KOPT-K1 (cell line): ENCODE data around the gene SYT1.

Experiments
- H3K27ac ChIP-seq: fragments of 200-600 bp; sonication (generic); 2 replicates; pipeline ENCODE4 v1.5.1; 2016; ENCODE audit warnings: antibody characterized with exemption, mild to moderate bottlenecking, low read depth, low read length; ENCODE audit not compliant: poor library complexity, severe bottlenecking
- H3K36me3 ChIP-seq: fragments of 200-600 bp; sonication (generic); 2 replicates; pipeline ENCODE4 v1.5.1; 2017; ENCODE audit warnings: antibody characterized with exemption, mild to moderate bottlenecking, low read length, moderate library complexity; ENCODE audit not compliant: insufficient read depth
- H3K9me3 ChIP-seq: fragments of 200-600 bp; sonication (generic); 2 replicates; pipeline ENCODE4 v1.5.1; 2017; ENCODE audit warnings: antibody characterized with exemption, low read length, mild to moderate bottlenecking; ENCODE audit not compliant: insufficient read depth, poor library complexity, severe bottlenecking

Gene SYT1

DNA sequence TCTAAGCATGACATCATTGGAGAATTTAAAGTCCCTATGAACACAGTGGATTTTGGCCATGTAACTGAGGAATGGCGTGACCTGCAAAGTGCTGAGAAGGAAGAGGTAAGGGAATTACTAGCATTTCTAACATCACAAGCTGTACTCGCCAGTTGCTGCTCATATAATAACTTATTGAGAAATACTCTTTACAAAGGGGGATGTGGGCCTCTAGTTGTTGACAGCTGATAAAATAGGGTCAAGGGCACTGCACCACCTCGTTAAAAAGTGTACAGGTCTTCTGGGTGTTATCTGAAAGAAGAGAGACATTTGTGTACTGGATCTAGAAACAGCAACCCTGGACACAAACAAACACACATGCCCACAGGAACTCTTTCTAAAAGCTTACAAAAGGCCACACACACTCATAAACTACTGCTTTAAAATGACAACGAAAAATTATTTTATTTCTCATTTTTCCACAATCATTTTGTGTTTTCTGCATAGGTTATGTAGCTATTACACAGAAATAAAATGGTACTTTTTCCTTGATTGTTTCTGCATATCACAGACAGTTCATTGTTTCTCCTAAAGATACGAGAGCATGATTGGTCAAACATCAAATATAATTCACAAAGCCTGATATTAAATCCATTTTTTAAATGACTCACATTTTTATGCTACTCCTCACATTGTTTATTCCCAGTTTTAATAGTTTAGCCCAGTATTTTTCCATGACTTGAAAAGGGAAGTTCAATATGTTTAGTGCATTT is 435.0 kb downstream of the SYT1 start:
- no peak overlapping the region for H3K27ac ChIP-seq
- no peaks in the 10 kb centered on the region for H3K9me3 ChIP-seq
- H3K36me3 ChIP-seq, result peaks cover 23% of the 10 kb centered on the region; the same call in 1 of the 2 replicates

GRCh38 chr12:79300199-79300568 is 435.6 kb downstream of the SYT1 start:
- Histone ChIP-seq H3K27ac (no peak overlapping the region), H3K36me3 (peaks cover 23% of the 10 kb centered on the region; the same call in 1 of the 2 replicates), H3K9me3 (no peaks in the 10 kb centered on the region)

DNA sequence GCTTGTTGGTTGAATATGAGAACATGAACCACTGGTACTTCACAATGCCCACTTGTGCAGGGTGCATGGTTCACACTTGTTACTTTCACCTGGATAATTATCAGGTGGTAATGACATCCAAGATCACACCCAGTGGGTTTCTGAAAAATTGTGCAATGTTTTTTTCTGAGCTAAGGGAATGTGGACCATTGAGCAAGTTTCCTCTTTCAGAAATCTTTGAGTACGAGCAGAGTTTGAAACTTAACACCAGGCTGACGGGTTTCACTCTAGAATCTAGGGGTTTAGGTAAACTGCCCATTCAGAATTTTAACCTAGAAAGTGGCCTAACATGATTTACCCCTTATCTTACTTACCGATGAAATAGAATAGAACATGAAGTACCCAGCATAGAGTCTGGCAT is 436.6 kb downstream of the SYT1 start:
- H3K36me3 ChIP-seq, result peaks cover 21% of the 10 kb centered on the region; the same call in 1 of the 2 replicates
- no peaks in the 10 kb centered on the region for H3K9me3 ChIP-seq
- H3K27ac ChIP-seq, result no peak overlapping the region

DNA sequence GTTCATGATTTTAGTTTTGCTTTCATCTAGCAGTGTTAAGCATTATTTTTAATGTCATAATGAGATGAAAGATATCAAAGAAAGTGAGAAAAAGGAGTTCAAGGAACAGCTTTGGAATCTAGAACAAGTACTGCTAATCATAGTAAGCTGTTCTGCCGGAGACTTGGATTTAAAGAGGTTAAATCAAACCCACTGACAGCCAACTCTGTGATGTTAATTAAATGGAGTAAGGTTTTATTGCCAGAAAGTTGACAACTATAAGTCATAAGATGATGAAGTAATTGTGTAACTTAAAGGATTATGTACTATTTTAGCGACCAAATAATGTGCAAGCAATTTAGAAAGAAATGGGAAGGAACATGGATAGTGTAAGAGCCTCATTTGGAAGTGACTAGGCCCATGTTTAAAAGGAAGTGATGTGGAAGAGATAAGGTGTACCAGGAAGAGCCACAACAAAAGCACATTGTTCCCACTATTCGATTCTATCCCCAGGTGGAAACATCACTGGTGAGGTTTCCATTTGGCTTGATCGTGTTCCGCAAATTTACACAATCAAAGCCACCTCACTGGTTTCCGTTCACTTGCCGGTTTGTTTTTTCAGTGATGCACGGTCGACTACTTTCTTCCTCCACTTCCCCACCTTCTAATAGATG is 437.7 kb downstream of the SYT1 start:
- H3K9me3 ChIP-seq, result no peaks in the 10 kb centered on the region

DNA sequence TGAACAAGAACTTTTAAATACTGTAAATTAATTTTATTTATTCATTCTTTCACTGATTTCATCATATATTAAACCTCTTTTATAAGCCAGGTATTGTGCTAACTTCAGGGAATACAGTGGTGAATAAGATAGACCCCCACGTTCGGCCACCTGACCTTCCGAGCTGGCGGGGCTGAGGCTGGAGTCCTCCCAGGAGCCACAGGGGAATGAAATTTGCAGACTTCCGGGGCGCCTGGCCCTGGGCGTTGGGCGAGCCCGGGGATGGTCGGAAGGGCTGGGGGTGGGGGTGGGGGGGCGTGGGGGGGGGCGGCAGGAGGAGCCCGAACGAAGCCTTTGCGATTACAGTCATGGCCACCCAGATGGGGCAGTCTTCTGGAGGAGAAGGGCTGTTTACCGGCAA is 442.8 kb downstream of the SYT1 start:
- no peaks in the 10 kb centered on the region for H3K9me3 ChIP-seq
- no peaks in the 10 kb centered on the region for H3K36me3 ChIP-seq
- no peak overlapping the region for H3K27ac ChIP-seq

More for the DNA sequence above, 437.7 kb downstream of the SYT1 start:
- no peak overlapping the region for H3K27ac ChIP-seq
- H3K36me3 ChIP-seq, result peaks cover 12% of the 10 kb centered on the region; the same call in 1 of the 2 replicates

DNA sequence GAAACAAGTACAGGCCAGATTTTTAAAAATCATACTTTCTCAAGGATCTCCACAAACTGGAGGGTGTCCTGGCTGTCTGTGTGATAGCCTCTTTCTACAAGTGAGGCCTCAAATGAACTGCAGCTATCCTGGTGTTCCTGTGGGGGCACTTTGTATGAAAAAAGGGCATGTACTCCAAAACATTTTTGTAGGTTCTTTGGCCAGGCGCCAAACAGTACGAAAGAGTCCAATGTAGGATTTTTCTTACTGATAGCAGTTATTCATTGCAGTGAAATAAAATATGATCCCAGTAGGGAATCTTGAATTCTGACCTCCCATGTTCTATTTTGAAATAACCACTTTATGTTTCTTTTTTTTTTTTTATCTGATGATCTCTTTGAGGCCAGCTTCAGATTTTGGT is 444.5 kb downstream of the SYT1 start:
- Histone ChIP-seq H3K36me3 (no peaks in the 10 kb centered on the region), H3K9me3 (peaks cover under 1% of the 10 kb centered on the region), H3K27ac (no peak overlapping the region)

DNA sequence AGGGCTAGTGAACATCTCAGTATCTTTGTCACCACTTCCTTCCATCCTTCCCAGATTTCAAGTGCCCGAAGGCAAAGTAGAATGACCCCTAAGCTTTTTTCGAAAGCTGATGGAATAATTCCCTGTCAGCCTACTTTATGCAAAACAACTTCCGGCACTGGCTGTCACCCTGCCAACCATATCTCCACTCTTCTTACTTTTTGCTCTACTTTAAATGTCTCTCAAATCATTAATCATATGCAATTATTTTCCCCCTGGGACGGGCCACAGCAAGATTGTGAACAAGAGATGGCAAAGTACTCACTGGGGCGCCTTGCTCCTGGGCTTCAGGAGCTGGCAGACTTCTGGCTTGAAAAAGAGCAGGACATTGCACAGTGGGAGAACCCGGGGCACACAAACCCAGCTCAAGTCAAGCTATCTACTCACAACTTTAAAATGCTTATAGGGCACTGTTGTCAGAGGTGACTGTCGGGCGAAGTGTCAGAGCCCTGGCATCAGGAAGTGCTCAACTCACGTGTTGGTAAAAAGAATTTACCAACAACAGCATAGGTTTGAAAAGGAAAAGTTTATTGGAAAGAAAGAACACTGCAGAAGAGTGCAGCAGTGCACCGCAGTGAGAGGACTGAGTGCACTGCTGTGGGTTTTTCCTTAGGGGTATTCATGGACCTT is 452.7 kb downstream of the SYT1 start:
- Histone ChIP-seq H3K9me3 (peaks cover 10% of the 10 kb centered on the region), H3K36me3 (no peaks in the 10 kb centered on the region), H3K27ac (no peak overlapping the region)

DNA sequence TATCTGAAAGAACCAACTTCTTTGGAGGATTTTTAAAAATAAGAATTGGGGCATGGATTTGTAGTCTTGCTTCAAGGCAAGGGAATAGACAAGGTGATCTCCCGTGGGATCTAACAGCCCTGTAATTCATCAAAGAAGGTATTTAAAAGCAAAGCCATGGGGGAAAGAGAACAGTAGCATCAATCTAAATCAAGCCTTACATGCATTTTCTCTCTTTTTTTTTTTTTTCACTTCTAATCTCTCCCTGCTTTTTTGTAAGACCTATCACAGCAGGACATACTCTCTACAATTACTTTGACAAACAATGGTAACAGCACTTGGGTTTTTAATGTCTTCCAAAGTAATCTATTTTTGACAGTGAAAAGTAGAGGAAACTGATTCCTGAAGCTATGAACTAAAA is 458.3 kb downstream of the SYT1 start:
- H3K9me3 ChIP-seq, result no peaks in the 10 kb centered on the region
- H3K36me3 ChIP-seq, result no peaks in the 10 kb centered on the region
- H3K27ac ChIP-seq, result no peak overlapping the region

DNA sequence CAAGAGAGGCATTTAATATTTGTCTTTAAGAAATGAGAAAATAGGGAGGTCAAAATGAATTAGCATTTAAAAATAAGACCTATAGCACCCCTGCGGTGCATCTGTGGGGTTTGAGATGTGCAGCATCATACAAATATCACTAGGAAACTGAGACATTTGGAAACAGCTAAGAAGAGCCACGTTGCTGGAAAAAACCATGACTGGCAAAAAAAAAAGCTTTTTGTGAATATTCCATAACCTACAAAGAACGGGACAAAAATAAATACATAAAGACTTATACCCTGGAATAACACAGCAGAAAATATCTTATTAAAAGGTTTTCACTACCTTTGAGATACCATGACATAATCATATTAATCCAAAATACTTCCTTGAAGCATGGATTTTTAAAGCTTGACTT is 460.0 kb downstream of the SYT1 start:
- Histone ChIP-seq H3K36me3 (no peaks in the 10 kb centered on the region), H3K27ac (no peak overlapping the region), H3K9me3 (no peaks in the 10 kb centered on the region)

- H3K36me3 ChIP-seq, result no peaks in the 10 kb centered on the region
- H3K9me3 ChIP-seq, result no peaks in the 10 kb centered on the region
Observed at GRCh38 chr12:79326222-79326621, 461.6 kb downstream of the SYT1 start.

GRCh38 chr12:79326663-79327062 is 462.1 kb downstream of the SYT1 start:
- Histone ChIP-seq H3K27ac (no peak overlapping the region), H3K36me3 (no peaks in the 10 kb centered on the region), H3K9me3 (no peaks in the 10 kb centered on the region)

More at GRCh38 chr12:79326222-79326621, 461.6 kb downstream of the SYT1 start:
- no peak overlapping the region for H3K27ac ChIP-seq

DNA sequence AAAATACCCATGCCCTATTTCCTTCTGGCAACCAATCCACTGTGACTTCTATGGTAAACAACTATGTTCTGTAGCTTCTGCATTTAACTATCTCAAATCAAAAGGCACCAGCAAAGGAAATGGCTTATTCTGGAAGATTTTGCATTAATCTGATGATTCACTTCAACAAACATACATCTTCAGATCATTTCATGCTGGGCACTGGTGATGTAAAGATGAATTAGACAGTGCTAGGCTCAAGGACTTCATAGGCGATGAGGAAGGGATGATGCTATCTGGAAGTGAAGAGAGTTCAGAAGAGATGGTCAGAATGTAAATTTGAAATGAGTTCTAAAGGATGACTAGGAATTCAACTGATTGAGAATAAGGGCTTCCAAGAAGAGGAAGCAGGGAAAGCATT is 462.9 kb downstream of the SYT1 start:
- no peaks in the 10 kb centered on the region for H3K9me3 ChIP-seq
- H3K27ac ChIP-seq, result no peak overlapping the region
- H3K36me3 ChIP-seq, result no peaks in the 10 kb centered on the region

DNA sequence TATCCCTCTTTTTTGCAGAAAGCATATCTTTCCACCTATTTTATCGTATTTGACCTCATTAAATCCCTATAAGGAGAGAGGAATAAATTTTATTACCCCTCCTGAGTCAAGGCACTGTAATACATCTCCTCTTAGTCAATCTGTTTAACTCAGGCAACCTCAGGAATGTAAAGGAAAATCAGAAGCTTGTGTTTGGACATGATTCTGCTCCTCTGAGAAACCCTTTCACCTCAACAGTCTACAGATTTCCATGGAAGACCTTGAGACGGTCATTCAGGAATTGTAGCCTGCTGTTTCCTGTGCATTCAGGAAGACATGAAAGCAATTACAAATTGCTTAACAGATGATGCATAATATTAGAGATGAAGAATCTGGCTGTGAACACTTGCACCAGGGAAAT is 465.4 kb downstream of the SYT1 start:
- Histone ChIP-seq H3K9me3 (no peaks in the 10 kb centered on the region), H3K27ac (no peak overlapping the region), H3K36me3 (no peaks in the 10 kb centered on the region)

GRCh38 chr12:79331870-79332269 is 467.3 kb downstream of the SYT1 start:
- no peaks in the 10 kb centered on the region for H3K36me3 ChIP-seq
- H3K27ac ChIP-seq, result no peak overlapping the region
- no peaks in the 10 kb centered on the region for H3K9me3 ChIP-seq

DNA sequence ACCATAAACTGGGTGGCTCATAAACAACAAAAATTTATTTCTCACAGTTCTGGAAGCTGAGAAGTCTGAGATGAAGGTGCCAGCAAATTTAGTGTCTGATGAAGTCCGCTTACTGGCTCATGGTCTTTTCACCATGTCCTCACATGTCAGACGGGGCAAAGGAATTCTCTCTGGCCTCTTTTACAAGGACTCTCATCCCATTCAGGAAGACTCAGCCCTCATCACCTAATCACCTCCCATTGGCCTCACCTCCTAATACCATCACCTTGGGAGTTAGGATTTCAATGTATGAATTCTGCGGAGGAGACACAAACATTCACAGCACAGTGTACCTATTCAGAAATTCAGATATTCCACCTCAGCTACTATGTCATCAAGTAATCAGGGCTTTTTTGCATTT is 468.6 kb downstream of the SYT1 start:
- Histone ChIP-seq H3K27ac (no peak overlapping the region), H3K9me3 (no peaks in the 10 kb centered on the region), H3K36me3 (no peaks in the 10 kb centered on the region)
